Keratinocyte (primary cell): ENCODE data around the gene OSBPL5. TPM values are rescaled to one million over a fixed set of nuclear protein-coding genes. Genes with fewer than 3 reads are reported as not detected.

Source experiments
- DNase-seq: peaks from one replicate; pipeline ENCODE4 v3.0.0-alpha.2; 2011; ENCODE audit warnings: low read depth, missing footprints, low spot score
- FAIRE-seq: peaks from 2 replicates; lab custom pipeline; 2011; peaks lifted over from hg19 to GRCh38; lab: Jason Lieb, UNC
- H2AFZ ChIP-seq: 2 replicates; pipeline ENCODE4 v1.6.0; 2012; ENCODE audit warnings: low read length, control low read depth, inconsistent platforms; ENCODE audit not compliant: control insufficient read depth
- H3K27ac ChIP-seq: 2 replicates; pipeline ENCODE4 v1.5.1; 2011; ENCODE audit warnings: low read length; ENCODE audit not compliant: control insufficient read depth, insufficient read depth
- H3K27me3 ChIP-seq: 3 replicates; pipeline ENCODE4 v1.6.0; 2011; ENCODE audit warnings: low read length; ENCODE audit not compliant: control insufficient read depth, insufficient read depth; ENCODE audit errors: extremely low read depth
- H3K36me3 ChIP-seq, 2 experiments: 2 replicates in 1 of 2; 3 replicates in 1 of 2; pipeline ENCODE4 v1.5.1; 2011; ENCODE audit warnings: low read length in 2 of 2, mild to moderate bottlenecking in 1 of 2; ENCODE audit not compliant: control insufficient read depth in 2 of 2, insufficient read depth in 2 of 2; ENCODE audit errors: extremely low read depth in 1 of 2
- H3K4me1 ChIP-seq: 3 replicates; pipeline ENCODE4 v1.5.1; 2011; ENCODE audit warnings: low read length; ENCODE audit not compliant: control insufficient read depth, insufficient read depth; ENCODE audit errors: extremely low read depth
- H3K4me2 ChIP-seq: 3 replicates; pipeline ENCODE4 v1.6.0; 2011; ENCODE audit warnings: low read depth, low read length; ENCODE audit not compliant: control insufficient read depth, insufficient read depth; ENCODE audit errors: extremely low read depth
- H3K4me3 ChIP-seq, 3 experiments: fragments of 200-600 bp in 1 of 3; sonication (generic) in 1 of 3; 2 replicates in 2 of 3; 3 replicates in 1 of 3; pipeline ENCODE4 v1.5.1; 2011 to 2016; ENCODE audit warnings: low read length in 3 of 3, mild to moderate bottlenecking in 3 of 3, control low read depth in 2 of 3, inconsistent platforms in 1 of 3, low read depth in 1 of 3, mixed read lengths in 1 of 3, mixed run types in 1 of 3, moderate library complexity in 1 of 3; ENCODE audit not compliant: control insufficient read depth in 2 of 3, insufficient read depth in 2 of 3; ENCODE audit errors: extremely low read depth in 1 of 3
- H3K79me2 ChIP-seq: 2 replicates; pipeline ENCODE4 v1.6.0; 2012; ENCODE audit warnings: low read length; ENCODE audit not compliant: control insufficient read depth, insufficient read depth
- H3K9ac ChIP-seq: 3 replicates; pipeline ENCODE4 v1.6.0; 2011; ENCODE audit warnings: low read length; ENCODE audit not compliant: control insufficient read depth, insufficient read depth; ENCODE audit errors: extremely low read depth
- H3K9me1 ChIP-seq: 3 replicates; pipeline ENCODE4 v1.6.0; 2011; ENCODE audit warnings: low read length; ENCODE audit not compliant: control insufficient read depth, insufficient read depth; ENCODE audit errors: extremely low read depth
- H3K9me3 ChIP-seq: 2 replicates; pipeline ENCODE4 v1.5.1; 2012; ENCODE audit warnings: low read depth, low read length; ENCODE audit not compliant: control insufficient read depth
- H4K20me1 ChIP-seq: 3 replicates; pipeline ENCODE4 v1.6.0; 2011; ENCODE audit warnings: low read length; ENCODE audit not compliant: control insufficient read depth, insufficient read depth; ENCODE audit errors: extremely low read depth
- EZH2 ChIP-seq: IDR thresholded peaks from one replicate; pipeline ENCODE4 v1.6.1; 2012; ENCODE audit warnings: inconsistent platforms, mild to moderate bottlenecking, low read length, moderate library complexity
- dilution Hi-C: fragments of 300-500 bp; cut with MboI; formaldehyde crosslinking; loops from one replicate; pipeline ENCODE4 v1.7.0; 2020; ENCODE audit warnings: low sequenced_read_pairs; ENCODE audit not compliant: extremely low pct_ligation_motif_present
- polyA plus RNA-seq, 5 experiments: library from polyadenylated mRNA; depleted of rRNA in 3 of 5; stranded (reverse) in 3 of 5; stranded (forward) in 1 of 5; unstranded in 1 of 5; fragments of >200 nt; gene quantifications; 1 replicate in 1 of 5; 2 replicates in 3 of 5; 3 replicates in 1 of 5; pipeline versions ENCODE4 v1.2.1 to v1.2.3, GENCODE V29; 2011 to 2012; ENCODE audit warnings: missing spikeins in 2 of 5, low read depth in 1 of 5, low replicate concordance in 1 of 5
- TF ChIP-seq, protein P1 (sequence below), 3 experiments: IDR thresholded peaks in 1 of 3; conservative IDR thresholded peaks in 1 of 3; optimal IDR thresholded peaks in 1 of 3; 2 replicates in 2 of 3; 3 replicates in 1 of 3; pipeline versions ENCODE3 to v1.5.1; 2011; ENCODE audit warnings: low read length in 3 of 3, mild to moderate bottlenecking in 3 of 3, moderate library complexity in 2 of 3, control low read depth in 1 of 3, inconsistent platforms in 1 of 3; ENCODE audit not compliant: insufficient read depth in 2 of 3; ENCODE audit errors: extremely low read depth in 1 of 3

The OSBPL5 gene
- polyA plus RNA-seq, 1 donor (not counting 4 experiments of a cell fraction or from before 2014, with no cell fraction given): 3.0 TPM

DNA sequence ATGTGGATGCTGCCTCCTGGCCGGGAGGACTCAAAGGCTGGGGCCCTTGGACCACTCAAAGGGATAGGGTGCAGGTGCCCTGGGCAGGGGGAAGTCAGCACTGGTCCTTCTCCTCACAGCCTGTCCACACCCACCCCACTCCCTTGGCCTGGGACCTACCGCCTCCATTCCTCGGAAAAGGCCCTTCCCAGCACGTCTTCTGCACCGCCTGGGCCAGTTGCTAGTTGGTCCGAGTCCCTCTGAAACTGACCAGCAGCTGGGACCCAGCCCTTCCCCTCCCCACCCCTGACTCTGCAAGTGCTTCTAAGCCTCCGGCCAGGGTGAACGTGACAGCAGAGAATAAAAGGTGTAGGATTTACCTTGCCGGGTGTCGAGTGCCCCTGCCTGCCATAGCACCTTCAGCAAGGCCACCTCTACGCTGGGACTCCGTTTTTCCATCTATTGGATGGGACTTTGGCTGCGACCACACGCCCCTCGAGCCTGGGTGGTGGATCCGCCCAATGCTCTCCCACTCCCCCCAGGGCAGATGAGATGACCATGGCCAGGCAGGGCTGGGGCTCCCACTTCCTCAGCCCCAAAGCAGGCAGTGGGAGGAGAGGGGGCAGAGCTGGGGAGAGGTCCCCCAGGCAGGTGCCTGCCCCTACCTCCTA lies 37.3 kb downstream of the OSBPL5 start:
- H3K4me2 ChIP-seq: no peak overlapping the region
- no peaks in the 10 kb centered on the region for H3K9me3 ChIP-seq
- peaks cover 15% of the 10 kb centered on the region for H4K20me1 ChIP-seq
- H3K4me1 ChIP-seq: peaks cover 35% of the 10 kb centered on the region
- dilution Hi-C loops: no loop called here
- no peak overlapping the region for H3K27ac ChIP-seq
- H3K27me3 ChIP-seq: no peaks in the 10 kb centered on the region
- FAIRE-seq (no peak), DNase-seq (no peak)
- H3K36me3 ChIP-seq: no peaks in the 10 kb centered on the region
- TF ChIP-seq, protein P1, sequence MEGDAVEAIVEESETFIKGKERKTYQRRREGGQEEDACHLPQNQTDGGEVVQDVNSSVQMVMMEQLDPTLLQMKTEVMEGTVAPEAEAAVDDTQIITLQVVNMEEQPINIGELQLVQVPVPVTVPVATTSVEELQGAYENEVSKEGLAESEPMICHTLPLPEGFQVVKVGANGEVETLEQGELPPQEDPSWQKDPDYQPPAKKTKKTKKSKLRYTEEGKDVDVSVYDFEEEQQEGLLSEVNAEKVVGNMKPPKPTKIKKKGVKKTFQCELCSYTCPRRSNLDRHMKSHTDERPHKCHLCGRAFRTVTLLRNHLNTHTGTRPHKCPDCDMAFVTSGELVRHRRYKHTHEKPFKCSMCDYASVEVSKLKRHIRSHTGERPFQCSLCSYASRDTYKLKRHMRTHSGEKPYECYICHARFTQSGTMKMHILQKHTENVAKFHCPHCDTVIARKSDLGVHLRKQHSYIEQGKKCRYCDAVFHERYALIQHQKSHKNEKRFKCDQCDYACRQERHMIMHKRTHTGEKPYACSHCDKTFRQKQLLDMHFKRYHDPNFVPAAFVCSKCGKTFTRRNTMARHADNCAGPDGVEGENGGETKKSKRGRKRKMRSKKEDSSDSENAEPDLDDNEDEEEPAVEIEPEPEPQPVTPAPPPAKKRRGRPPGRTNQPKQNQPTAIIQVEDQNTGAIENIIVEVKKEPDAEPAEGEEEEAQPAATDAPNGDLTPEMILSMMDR (optimal IDR thresholded peaks at IDR 0.05 in 1 of 3, IDR thresholded peaks at IDR 0.05 in 1 of 3, conservative IDR thresholded peaks at IDR 0.05 in 1 of 3; ENCODE audit: extremely low read depth in 1 of 3, insufficient read depth in 2 of 3, low read length in 3 of 3): no peak
- no peak for TF ChIP-seq EZH2
- no peak overlapping the region for H3K4me3 ChIP-seq
- no peak overlapping the region for H2AFZ ChIP-seq
- no peaks in the 10 kb centered on the region for H3K79me2 ChIP-seq
- H3K9ac ChIP-seq: no peak overlapping the region
- no peaks in the 10 kb centered on the region for H3K9me1 ChIP-seq

DNA sequence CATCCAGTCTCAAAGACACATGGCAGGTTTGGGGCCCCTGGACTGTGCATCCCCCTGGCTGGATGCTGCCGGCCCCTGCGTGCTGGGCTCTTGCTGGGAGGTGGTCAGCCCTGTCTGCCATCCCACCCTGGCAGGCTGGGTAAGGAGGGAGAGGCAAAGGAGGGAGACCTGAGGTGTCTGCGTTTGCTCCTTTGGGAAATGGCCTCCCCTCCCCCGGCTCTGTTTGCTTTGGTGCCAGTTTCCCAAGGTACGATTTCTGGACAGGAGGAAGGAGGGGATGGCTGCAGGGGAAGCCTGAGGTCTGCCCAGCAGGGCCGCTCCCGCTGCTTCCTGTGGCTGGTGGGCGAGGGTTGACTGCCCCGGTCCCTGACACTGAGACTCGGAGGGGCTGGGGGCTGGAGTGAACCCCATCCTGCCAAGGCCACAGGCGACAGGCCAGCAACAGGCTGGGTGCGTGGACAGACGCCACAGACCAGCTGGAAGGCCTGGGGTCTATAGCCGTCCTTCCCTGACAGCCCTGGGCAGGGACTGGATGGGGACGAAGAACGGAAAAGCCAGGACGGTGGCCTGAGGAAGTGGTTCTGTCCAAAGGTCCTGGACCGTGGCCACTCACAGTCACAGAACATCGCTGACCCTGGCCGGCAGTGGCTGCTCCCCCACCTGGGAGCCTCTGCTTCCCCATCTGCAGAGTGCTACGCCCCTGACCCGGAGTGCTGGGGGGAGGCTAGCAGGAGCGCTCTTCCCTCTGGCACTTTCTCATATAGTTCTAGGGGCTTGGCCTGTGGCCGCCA lies 38.0 kb downstream of the OSBPL5 start:
- Histone ChIP-seq H3K9me1 (no peaks in the 10 kb centered on the region), H3K27me3 (no peaks in the 10 kb centered on the region), H3K4me3 (no peak overlapping the region), H3K36me3 (no peaks in the 10 kb centered on the region), H2AFZ (no peak overlapping the region), H4K20me1 (peaks cover 11% of the 10 kb centered on the region), H3K4me1 (peaks cover 35% of the 10 kb centered on the region), H3K9me3 (no peaks in the 10 kb centered on the region), H3K27ac (no peak overlapping the region), H3K79me2 (no peaks in the 10 kb centered on the region), H3K4me2 (no peak overlapping the region), H3K9ac (no peak overlapping the region)
- DNase-seq (no peak), FAIRE-seq (no peak)
- dilution Hi-C loops: no loop called here
- no peak for TF ChIP-seq EZH2
- TF ChIP-seq, protein P1 (optimal IDR thresholded peaks at IDR 0.05 in 1 of 3, IDR thresholded peaks at IDR 0.05 in 1 of 3, conservative IDR thresholded peaks at IDR 0.05 in 1 of 3; ENCODE audit: extremely low read depth in 1 of 3, insufficient read depth in 2 of 3, low read length in 3 of 3): no peak
